HG03457 (cell line): ENCODE data around the gene DERL3.

Source experiments
- ATAC-seq: cut with Tn5 transposase; IDR thresholded peaks from one replicate; pipeline ENCODE4 v1.9.1; 2021; ENCODE audit warnings: moderate number of reproducible peaks; ENCODE audit not compliant: unreplicated experiment

The DERL3 gene

DNA sequence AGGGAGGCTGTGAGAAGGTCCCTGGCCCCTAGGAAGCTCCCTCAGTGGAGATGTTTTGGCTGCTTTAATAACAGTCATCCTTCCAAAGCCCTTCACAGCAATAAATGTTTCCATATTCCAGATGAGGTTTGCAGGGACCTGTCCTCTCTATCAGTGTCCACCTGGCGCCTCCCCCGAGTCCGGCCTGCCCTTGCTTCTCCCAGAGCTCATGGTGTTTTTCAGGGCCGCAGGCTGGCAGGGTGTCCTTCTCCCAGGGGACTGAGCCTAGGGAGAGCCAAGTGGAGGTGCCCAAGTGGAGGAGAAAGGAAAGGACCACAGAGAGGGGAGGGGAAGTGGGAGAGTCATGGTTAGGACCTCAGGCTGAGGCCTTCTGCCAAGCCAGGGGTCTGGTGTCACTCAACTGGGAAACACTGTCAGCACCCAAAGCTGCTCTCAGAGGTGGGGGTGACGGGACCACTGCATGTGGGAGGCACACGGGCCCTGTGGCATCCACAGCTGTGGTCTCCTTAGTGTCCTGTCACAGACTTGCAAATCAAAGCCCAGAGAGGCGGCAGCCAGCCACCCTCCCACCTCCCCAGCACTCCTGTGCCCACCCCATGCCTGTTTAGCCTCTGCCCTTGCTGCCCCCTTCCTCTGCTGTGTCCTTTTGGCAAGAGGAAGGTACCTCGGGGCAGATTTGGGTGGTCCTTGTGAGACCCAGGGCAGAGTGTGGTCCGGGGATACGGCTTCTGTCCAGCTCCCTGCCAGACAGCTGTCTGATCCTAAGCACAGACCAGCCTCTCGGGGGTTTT, 6.4 kb downstream of the DERL3 start:
- ATAC-seq, result no peak

- ATAC-seq, result no peak
Observed at GRCh38 chr22:23831781-23832180, 7.0 kb downstream of the DERL3 start.

DNA sequence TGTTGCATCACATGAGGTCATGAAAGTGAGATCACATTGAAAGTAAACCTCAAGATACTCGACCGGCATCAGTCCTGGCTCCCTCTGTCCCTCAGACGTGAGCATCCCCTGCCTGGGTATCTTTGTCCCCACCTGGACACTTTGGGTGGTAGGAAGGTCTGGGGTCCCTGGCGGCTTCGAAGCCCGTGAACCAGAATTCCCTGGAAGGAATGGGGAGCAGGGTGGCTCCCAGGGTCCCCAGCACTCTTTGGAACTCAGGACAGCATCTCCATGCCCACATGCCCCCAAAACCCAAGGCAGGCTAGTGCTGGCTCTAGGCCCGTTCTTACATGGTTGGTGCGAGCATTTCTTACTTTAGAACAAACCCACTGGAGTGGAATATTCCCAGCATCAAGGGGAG, 7.5 kb downstream of the DERL3 start:
- no peak for ATAC-seq

DNA sequence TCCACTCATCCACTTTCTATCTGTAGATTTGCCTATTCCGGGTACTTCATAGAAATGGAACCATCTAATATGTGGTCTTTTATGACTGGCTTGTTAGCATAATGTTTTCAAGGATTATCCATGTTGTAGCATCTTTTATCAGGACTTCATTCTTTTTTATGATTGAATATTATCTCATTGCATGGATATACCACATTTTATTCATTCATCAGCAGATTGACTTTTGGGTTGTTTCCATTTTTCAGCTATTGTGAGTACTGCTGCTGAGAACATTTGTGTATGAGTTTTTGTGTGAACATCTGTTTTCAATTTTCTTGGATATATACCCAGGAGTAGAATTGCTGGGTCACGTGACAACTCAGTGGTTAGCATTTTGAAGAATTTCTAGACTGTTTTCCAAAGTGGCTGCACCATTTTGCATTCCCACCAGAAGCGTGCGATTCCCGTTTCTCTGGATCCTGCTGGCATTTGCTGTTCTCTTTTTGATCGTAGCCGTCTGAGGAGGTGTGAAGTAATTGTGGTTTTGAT, 8.9 kb downstream of the DERL3 start:
- ATAC-seq, result no peak

- ATAC-seq, result no peak
Observed at GRCh38 chr22:23828800-23829680, 9.8 kb downstream of the DERL3 start.

- ATAC-seq, result no peak
Observed at GRCh38 chr22:23827351-23827995, 11.3 kb downstream of the DERL3 start.

GRCh38 chr22:23826510-23827350, 12.1 kb downstream of the DERL3 start:
- ATAC-seq, result no peak

DNA sequence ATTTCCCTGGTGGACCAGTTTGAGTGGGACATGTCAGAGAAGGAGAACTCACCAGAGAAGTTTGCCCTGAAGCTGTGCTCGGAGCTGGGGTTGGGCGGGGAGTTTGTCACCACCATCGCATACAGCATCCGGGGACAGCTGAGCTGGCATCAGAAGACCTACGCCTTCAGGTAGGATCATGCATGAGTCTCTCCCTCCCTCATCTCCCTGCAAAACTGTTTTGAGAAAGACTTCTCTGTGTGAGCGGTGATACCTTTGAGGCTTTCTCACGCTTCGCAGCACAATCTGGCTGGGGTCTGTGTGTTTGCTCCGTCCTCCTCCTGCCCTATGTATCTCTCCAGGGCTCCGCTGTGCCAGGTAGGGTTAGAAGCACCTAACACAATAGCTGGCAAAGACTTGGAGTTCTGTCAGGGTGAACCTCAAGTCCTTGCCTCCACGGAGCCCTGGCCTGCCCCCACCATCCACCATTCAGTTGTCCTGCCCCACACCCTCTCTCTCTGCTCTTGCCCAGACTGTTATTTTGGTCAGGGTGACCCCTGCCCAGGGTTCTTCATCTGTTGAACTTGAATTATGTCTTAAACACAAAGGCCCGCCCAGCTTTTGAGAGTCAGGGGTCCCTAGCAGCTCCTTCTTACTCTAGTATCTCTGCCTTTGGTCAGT, 13.4 kb downstream of the DERL3 start:
- ATAC-seq, result no peak

GRCh38 chr22:23824476-23825245, 14.1 kb downstream of the DERL3 start:
- ATAC-seq, result no peak

DNA sequence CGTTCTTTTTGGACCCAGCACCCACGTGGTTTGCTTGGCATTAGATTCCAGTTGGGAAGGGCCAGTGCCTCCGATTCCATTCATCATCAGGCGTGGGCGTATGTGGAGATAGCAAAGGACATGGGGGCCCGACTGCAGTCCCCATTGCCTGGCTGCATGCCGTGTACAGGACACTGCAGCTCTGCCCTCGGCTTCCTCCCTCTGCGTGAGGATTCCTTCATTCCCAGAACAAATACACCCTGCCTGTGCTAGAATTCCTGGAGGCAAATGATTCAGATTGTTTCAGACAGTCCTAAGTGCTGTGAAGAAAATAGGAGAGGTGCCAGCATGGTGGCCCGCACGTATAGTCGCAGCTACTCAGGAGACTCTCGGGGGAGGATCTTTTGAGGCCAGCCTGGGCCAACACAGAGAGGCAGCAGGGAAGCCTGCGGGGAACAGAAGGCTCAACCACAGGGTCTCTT, 15.4 kb downstream of the DERL3 start:
- ATAC-seq, result no peak

- no peak for ATAC-seq
Observed at GRCh38 chr22:23822101-23822671, 16.6 kb downstream of the DERL3 start.

- ATAC-seq, result no peak
Observed at GRCh38 chr22:23820748-23821211, 18.0 kb downstream of the DERL3 start.

GRCh38 chr22:23818541-23818940, 20.3 kb downstream of the DERL3 start:
- no peak for ATAC-seq

DNA sequence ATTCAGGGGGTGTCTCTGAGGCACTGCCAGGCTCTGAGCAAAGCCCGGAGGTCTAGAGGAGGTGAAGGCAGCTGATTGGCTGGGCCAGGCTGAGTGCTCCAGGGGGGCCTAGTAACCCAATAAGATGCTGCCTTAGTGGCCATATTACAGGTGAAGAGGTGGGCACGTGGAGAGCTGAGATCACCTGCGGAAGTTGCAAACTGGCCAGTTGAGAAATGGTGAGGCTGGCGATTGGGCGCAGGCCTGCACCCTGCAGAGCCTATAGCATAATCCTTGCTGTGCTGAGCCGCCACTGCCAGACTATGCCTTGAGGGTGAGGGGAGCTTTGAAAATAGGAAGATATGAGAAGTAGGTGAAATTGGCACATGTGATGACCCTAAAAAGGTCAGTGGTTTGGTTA, 21.7 kb downstream of the DERL3 start:
- ATAC-seq, result no peak

DNA sequence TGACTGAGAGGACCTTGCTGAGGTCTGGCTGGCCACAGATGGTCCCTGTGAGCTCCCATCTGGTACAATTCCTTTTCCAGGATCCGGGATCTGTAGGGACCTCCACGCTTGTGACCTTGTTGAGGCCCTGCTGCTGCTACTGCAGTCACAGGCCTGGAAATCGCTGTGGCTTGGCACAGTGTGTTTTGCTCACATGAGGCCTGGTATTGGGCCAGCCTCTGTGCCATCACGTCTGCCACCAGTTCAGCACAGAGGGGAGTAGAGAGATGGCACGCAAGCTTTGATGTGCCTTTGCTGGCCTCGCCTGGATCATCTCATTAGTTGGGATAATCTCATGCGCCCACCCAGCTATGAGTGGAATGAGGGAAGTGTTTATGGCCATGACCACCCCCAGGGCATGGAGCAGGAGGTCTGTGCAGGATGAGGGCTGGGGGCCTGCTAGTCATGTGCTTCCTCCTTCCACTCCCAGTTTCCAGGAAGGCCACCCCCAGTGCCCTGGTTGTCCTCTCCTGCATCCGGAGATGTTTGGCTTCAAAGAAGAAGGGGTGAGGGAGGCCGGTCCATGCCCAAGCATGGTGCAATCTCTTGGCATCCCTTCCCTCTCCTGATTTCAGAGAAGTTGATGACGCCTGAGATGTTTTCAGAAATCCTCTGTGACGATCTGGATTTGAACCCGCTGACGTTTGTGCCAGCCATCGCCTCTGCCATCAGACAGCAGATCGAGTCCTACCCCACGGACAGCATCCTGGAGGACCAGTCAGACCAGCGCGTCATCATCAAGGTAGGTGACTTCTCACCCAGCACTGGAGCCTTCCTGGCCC, 22.4 kb downstream of the DERL3 start:
- no peak for ATAC-seq

GRCh38 chr22:23815541-23816155, 23.2 kb downstream of the DERL3 start:
- ATAC-seq, result no peak

- no peak for ATAC-seq
Observed at GRCh38 chr22:23812378-23812777, 26.4 kb downstream of the DERL3 start.
